ENCODE results near the gene ARL8B.

The ARL8B gene

GRCh38 chr3:5126586-5126985 is 4.5 kb downstream of the ARL8B start:
- TF ChIP-seq REST (IDR thresholded peaks at IDR 0.05; ENCODE audit: insufficient replicate concordance, low read depth) = no peak
- TF ChIP-seq CTCF (IDR thresholded peaks at IDR 0.05; ENCODE audit: insufficient read depth, low read length) = no peak
- no peak for TF ChIP-seq GABPA (IDR thresholded peaks at IDR 0.05; ENCODE audit: low read depth)
- TF ChIP-seq SPI1 (IDR thresholded peaks at IDR 0.05; ENCODE audit: borderline replicate concordance, low read depth) = no peak
- DNase-seq (ENCODE audit: low read depth in 1 of 2, low spot score in 1 of 2) = peak in 1 of 2 experiments; percentile 43
- Histone ChIP-seq H3K27me3 (ENCODE audit: insufficient read depth, poor library complexity, severe bottlenecking) (no peaks in the 10 kb centered on the region), H3K4me3 (replicated peaks; ENCODE audit: insufficient read depth, low read length) (no peak overlapping the region), H3K27ac (replicated peaks) (peak overlapping the region; percentile 97)

- peak overlapping the region; percentile 38 for H3K27ac ChIP-seq (replicated peaks)
- DNase-seq (ENCODE audit: low read depth in 1 of 2, low spot score in 1 of 2) = no peak
- TF ChIP-seq REST (IDR thresholded peaks at IDR 0.05; ENCODE audit: insufficient replicate concordance, low read depth) (no peak), SPI1 (IDR thresholded peaks at IDR 0.05; ENCODE audit: borderline replicate concordance, low read depth) (no peak), POLR2AphosphoS5 (IDR thresholded peaks at IDR 0.05; ENCODE audit: low read depth) (no peak), GABPA (IDR thresholded peaks at IDR 0.05; ENCODE audit: low read depth) (no peak), CTCF (IDR thresholded peaks at IDR 0.05; ENCODE audit: insufficient read depth, low read length) (no peak)
- no peaks in the 10 kb centered on the region for H3K27me3 ChIP-seq (ENCODE audit: insufficient read depth, poor library complexity, severe bottlenecking)
- H3K4me3 ChIP-seq (replicated peaks; ENCODE audit: insufficient read depth, low read length) = no peak overlapping the region
Observed at GRCh38 chr3:5128849-5129248, 6.8 kb downstream of the ARL8B start.

GRCh38 chr3:5133239-5134018 is 11.3 kb downstream of the ARL8B start:
- Histone ChIP-seq H3K27me3 (ENCODE audit: insufficient read depth, poor library complexity, severe bottlenecking) (no peaks in the 10 kb centered on the region), H3K4me3 (replicated peaks; ENCODE audit: insufficient read depth, low read length) (no peak overlapping the region), H3K27ac (replicated peaks) (no peak overlapping the region)
- no peak for DNase-seq (ENCODE audit: low read depth in 1 of 2, low spot score in 1 of 2)
- TF ChIP-seq SPI1 (IDR thresholded peaks at IDR 0.05; ENCODE audit: borderline replicate concordance, low read depth) (no peak), CTCF (IDR thresholded peaks at IDR 0.05; ENCODE audit: insufficient read depth, low read length) (no peak), REST (IDR thresholded peaks at IDR 0.05; ENCODE audit: insufficient replicate concordance, low read depth) (no peak), GABPA (IDR thresholded peaks at IDR 0.05; ENCODE audit: low read depth) (no peak), POLR2AphosphoS5 (IDR thresholded peaks at IDR 0.05; ENCODE audit: low read depth) (no peak)

Measured in HL-60 (cell line).